HG03520 (cell line): ENCODE results near the gene PRICKLE1.

Source experiments
- ATAC-seq: cut with Tn5 transposase; IDR thresholded peaks from one replicate; pipeline ENCODE4 v1.9.1; 2021; ENCODE audit warnings: mild to moderate bottlenecking, moderate library complexity; ENCODE audit not compliant: unreplicated experiment

Gene PRICKLE1

GRCh38 chr12:42496886-42497285 lies 92.7 kb downstream of the PRICKLE1 start:
- ATAC-seq, result no peak

- ATAC-seq, result no peak
Measured at GRCh38 chr12:42495244-42495643, 94.3 kb downstream of the PRICKLE1 start.

GRCh38 chr12:42492267-42492666 lies 97.3 kb downstream of the PRICKLE1 start:
- ATAC-seq, result no peak

GRCh38 chr12:42490261-42490842 lies 99.2 kb downstream of the PRICKLE1 start:
- ATAC-seq, result no peak

GRCh38 chr12:42486407-42486806 lies 103.1 kb downstream of the PRICKLE1 start:
- ATAC-seq, result no peak

GRCh38 chr12:42485823-42486222 lies 103.7 kb downstream of the PRICKLE1 start:
- ATAC-seq, result no peak

GRCh38 chr12:42484996-42485395 lies 104.5 kb downstream of the PRICKLE1 start:
- ATAC-seq, result no peak

GRCh38 chr12:42483521-42483790 lies 106.1 kb downstream of the PRICKLE1 start:
- peak; percentile 11 for ATAC-seq

GRCh38 chr12:42482748-42483520 lies 106.6 kb downstream of the PRICKLE1 start:
- peak; percentile 80 for ATAC-seq

- ATAC-seq, result no peak
Measured at GRCh38 chr12:42482041-42482747, 107.4 kb downstream of the PRICKLE1 start.

GRCh38 chr12:42481368-42481767 lies 108.2 kb downstream of the PRICKLE1 start:
- no peak for ATAC-seq

- no peak for ATAC-seq
Measured at GRCh38 chr12:42477941-42478340, 111.6 kb downstream of the PRICKLE1 start.

GRCh38 chr12:42475106-42475505 lies 114.4 kb downstream of the PRICKLE1 start:
- no peak for ATAC-seq

GRCh38 chr12:42474391-42474790 lies 115.2 kb downstream of the PRICKLE1 start:
- ATAC-seq, result no peak

- no peak for ATAC-seq
Measured at GRCh38 chr12:42473561-42473960, 116.0 kb downstream of the PRICKLE1 start.

GRCh38 chr12:42473130-42473529 lies 116.4 kb downstream of the PRICKLE1 start:
- ATAC-seq, result no peak

GRCh38 chr12:42472376-42472775 lies 117.2 kb downstream of the PRICKLE1 start:
- ATAC-seq, result no peak

- peak; percentile 98 for ATAC-seq
Measured at GRCh38 chr12:42469355-42470175, 120.0 kb downstream of the PRICKLE1 start.

GRCh38 chr12:42468921-42469320 lies 120.6 kb downstream of the PRICKLE1 start:
- ATAC-seq, result peak; percentile 2

GRCh38 chr12:42468341-42468821 lies 121.2 kb downstream of the PRICKLE1 start:
- no peak for ATAC-seq

GRCh38 chr12:42463671-42464070 lies 125.9 kb downstream of the PRICKLE1 start:
- no peak for ATAC-seq
